ENCODE data around the gene ITPR1.

- TF ChIP-seq CTCF (IDR thresholded peaks at IDR 0.05): no peak
- TF ChIP-seq EP300 (IDR thresholded peaks at IDR 0.05): no peak
- no peak for TF ChIP-seq POLR2AphosphoS5 (IDR thresholded peaks at IDR 0.05)
These were observed 34.2 kb upstream of the ITPR1 start for GRCh38 chr3:4458961-4459360.

Measured in gastroesophageal sphincter (tissue), 3 donors.